Heart left ventricle (tissue), 13 donors: ENCODE data around the gene LIN7C.

Experiments
- POLR2A ChIP-seq, 2 donors: fragments of 450-650 bp; IDR thresholded peaks; one replicate each; pipeline ENCODE4 v1.6.1; 2017; ENCODE audit warnings: antibody characterized with exemption in 2 of 2, mild to moderate bottlenecking in 2 of 2, moderate library complexity in 2 of 2
- TF ChIP-seq, protein P1 (sequence below), 12 donors: fragments of 200-600 bp; sonication (generic) in 4 of 12; IDR thresholded peaks; one replicate each; pipeline versions ENCODE4 v1.5.0 to v1.8.0; 2018 to 2022; ENCODE audit warnings: antibody characterized with exemption in 12 of 12, mild to moderate bottlenecking in 5 of 12
- donor health status: ischemic (EF 13 %, LVEDD 7.1; RV severe dilation, severe dysfunction).
- donor health status: DM: no; HTN: yes; CAD: no.
- donor health status: DM: no; HTN: no; CAD: no.
- donor health status: ischemic (EF 25% LVEDD 6.9; RV normal size, moderate dysfunction).
- donor health status: ischemic (EF 25% LVEDD 5.7; RV mildly dilated, moderate dysfunction).
- donor health status: ischemic (EF 35%, LVEDD 5.7; RV mildly dilated, moderate dysfunction).
- donor health status: nonischemic (EF 11% LVEDD 7.7; RV severe dilation, severe dysfunction).
- donor health status: DM: yes; HTN: yes; CAD: no.
- donor health status: PGD.
- donor health status: ischemic (EF 29% LVEDD 5.4; RV normal size, mild dysfunction).
- donor health status: nonischemic (EF 23%, LVEDD 6.1; RV moderate dilation, normal function).

DNA sequence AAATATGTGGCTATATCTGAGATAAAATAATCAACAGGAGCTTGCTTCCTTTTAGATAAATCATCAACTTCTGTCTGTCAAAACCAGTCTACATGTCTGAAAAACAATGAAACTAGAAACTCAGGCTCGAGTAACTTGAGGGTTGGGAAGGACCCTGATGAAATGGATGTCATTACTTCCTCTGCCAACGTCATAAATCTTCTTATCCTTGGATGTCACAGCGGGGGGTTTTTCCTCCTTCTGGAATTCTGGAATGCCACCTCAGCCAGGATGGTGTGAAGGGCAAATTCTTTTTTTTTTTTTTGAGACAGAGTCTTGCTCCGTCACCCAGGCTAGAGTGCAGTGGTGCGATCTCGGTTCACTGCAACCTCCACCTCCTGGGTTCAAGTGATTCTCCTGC lies 47.4 kb downstream of the LIN7C start:
- TF ChIP-seq POLR2A (IDR thresholded peaks at IDR 0.05), result no peak
- TF ChIP-seq, protein P1, sequence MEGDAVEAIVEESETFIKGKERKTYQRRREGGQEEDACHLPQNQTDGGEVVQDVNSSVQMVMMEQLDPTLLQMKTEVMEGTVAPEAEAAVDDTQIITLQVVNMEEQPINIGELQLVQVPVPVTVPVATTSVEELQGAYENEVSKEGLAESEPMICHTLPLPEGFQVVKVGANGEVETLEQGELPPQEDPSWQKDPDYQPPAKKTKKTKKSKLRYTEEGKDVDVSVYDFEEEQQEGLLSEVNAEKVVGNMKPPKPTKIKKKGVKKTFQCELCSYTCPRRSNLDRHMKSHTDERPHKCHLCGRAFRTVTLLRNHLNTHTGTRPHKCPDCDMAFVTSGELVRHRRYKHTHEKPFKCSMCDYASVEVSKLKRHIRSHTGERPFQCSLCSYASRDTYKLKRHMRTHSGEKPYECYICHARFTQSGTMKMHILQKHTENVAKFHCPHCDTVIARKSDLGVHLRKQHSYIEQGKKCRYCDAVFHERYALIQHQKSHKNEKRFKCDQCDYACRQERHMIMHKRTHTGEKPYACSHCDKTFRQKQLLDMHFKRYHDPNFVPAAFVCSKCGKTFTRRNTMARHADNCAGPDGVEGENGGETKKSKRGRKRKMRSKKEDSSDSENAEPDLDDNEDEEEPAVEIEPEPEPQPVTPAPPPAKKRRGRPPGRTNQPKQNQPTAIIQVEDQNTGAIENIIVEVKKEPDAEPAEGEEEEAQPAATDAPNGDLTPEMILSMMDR (IDR thresholded peaks at IDR 0.05), result no peak
